ENCODE results near the gene SLC25A19. TPM values are rescaled to one million over a fixed set of nuclear protein-coding genes. Genes with fewer than 3 reads are reported as not detected.

SLC25A19 gene
- 8.7 and 11.0 TPM in 2 replicates for total RNA-seq (ENCODE audit: low replicate concordance)

DNA sequence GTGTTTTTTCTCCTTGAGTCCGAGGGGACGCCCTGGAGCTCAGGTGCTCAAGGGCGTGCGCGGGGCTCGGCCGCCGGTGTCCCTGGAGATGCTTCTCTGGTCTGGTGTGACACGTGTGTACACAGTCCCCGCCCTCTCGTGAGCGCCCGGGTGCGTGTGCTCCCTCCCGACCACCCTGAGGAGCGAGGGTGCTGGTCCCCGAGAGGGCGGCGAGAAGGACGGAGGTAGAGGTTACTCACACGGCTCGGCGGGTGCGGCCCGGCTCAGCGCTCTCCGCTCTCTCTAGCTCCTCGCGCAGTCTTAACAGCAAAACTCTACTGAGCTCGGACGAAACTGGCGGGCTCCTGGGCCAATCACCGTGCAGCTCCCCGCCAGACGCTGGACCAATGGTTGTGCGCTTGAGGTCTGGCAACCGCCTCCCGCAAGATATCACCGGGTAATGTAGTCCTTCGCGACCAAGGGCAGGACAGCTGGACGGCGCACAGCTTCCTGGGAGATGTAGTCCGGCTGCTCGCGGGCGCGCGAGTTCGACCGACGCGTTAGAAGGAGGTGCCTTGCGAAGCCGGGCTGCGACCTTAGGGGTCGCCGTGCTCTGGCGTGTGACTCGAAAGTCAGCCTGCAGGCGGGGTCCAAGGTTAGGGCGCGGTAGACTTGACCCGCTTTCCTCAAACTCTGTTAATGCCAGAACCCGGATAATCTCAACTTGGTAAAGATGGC is at the start of gene SLC25A19:
Gene SLC25A19, minus strand, starts transcription at position 319 of the 717 bp plus-strand sequence. CDS start 2,669 bp downstream, outside the sequence.
- TF ChIP-seq, protein P1, sequence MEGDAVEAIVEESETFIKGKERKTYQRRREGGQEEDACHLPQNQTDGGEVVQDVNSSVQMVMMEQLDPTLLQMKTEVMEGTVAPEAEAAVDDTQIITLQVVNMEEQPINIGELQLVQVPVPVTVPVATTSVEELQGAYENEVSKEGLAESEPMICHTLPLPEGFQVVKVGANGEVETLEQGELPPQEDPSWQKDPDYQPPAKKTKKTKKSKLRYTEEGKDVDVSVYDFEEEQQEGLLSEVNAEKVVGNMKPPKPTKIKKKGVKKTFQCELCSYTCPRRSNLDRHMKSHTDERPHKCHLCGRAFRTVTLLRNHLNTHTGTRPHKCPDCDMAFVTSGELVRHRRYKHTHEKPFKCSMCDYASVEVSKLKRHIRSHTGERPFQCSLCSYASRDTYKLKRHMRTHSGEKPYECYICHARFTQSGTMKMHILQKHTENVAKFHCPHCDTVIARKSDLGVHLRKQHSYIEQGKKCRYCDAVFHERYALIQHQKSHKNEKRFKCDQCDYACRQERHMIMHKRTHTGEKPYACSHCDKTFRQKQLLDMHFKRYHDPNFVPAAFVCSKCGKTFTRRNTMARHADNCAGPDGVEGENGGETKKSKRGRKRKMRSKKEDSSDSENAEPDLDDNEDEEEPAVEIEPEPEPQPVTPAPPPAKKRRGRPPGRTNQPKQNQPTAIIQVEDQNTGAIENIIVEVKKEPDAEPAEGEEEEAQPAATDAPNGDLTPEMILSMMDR (IDR thresholded peaks at IDR 0.05; ENCODE audit: insufficient read depth, low read length): no peak
- peak; percentile 99 for DNase-seq (ENCODE audit: low read depth)
- H3K4me3 ChIP-seq (ENCODE audit: low read depth, low read length): peak within 1 kb of the TSS; percentile 91

DNA sequence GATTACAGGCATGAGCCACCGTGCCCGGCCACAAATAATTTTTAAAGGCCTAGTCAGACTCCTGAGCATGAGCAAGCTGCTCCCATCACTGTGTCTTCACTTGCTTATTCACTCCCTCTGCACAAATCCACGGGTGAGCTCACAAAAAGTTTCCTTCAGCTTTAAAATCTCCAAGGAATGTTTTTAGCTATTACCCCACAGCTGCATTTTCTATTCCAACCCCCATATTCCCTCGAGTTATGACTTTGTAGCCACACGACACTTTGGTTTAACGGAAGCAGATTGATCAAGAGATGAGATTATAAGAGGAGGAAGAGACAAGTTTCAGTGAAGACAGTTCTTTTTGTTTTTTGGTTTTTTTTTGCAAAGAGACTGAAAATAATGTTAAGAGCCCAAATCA is 49.1 kb upstream of the SLC25A19 start:
- DNase-seq (ENCODE audit: low read depth): no peak
- TF ChIP-seq, protein P1 (IDR thresholded peaks at IDR 0.05; ENCODE audit: insufficient read depth, low read length): no peak
- H3K4me3 ChIP-seq (ENCODE audit: low read depth, low read length): no peak overlapping the region

DNA sequence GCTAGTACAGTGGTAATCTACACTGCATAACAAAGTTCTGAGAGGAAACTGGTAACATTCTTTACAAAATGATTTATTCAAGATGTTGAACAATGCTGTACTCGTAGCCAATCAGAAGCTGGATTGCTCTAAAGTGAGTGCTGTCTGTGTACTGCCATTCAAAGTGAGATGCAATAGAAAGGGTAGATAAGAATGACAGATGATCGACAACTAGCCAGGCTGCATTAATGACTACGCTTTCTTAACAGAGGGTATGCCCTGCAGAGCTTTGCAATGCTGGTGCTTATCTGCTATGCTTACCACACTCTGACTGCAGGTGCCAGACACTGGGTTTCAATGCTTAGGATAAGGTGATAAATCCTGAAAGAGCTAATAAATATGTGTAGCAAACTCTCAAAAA is 46.1 kb upstream of the SLC25A19 start:
- no peak for DNase-seq (ENCODE audit: low read depth)
- H3K4me3 ChIP-seq (ENCODE audit: low read depth, low read length): no peak overlapping the region
- TF ChIP-seq, protein P1 (IDR thresholded peaks at IDR 0.05; ENCODE audit: insufficient read depth, low read length): no peak

DNA sequence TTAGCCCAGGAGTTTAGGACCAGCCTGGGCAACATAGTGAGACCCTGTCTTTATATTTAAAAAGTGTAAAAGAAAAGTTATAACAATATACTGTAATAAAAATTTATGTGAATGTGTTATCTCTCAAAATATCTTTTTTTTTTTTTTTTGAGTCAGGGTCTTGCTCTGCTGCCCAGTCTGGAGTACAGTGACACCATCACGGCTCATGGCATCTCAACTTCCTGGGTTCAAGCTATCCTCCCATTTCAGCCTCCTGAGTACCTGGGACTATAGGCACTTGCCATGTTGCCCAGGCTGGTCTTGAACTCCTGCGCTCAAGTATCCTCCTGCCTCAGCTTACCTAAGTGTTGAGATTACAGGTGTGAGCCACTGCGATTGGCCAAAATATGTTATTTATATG is 45.5 kb upstream of the SLC25A19 start:
- TF ChIP-seq, protein P1 (IDR thresholded peaks at IDR 0.05; ENCODE audit: insufficient read depth, low read length): no peak
- DNase-seq (ENCODE audit: low read depth): no peak

DNA sequence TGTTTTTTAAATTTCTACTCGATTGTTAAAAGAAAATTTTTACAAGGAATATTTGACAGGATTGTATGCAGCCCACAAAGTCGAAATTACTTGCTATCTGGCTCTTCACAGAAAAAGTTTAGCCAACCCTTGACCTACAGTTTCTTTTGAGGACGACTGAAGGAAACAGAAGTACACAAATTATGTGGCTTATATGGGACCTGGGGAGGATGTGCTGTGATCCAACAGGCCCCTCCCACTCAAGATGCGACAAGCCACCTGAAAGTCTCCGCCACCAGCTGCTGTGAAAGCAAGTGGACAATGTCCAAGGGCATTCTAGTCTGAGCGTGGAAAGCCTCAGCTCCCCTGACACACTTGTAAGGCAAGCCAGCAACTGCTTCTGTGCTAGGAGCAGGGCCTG is 42.4 kb upstream of the SLC25A19 start:
- H3K4me3 ChIP-seq (ENCODE audit: low read depth, low read length): no peak overlapping the region
- TF ChIP-seq, protein P1 (IDR thresholded peaks at IDR 0.05; ENCODE audit: insufficient read depth, low read length): no peak
- DNase-seq (ENCODE audit: low read depth): no peak

More for the DNA sequence above, 45.5 kb upstream of the SLC25A19 start:
- no peak overlapping the region for H3K4me3 ChIP-seq (ENCODE audit: low read depth, low read length)

DNA sequence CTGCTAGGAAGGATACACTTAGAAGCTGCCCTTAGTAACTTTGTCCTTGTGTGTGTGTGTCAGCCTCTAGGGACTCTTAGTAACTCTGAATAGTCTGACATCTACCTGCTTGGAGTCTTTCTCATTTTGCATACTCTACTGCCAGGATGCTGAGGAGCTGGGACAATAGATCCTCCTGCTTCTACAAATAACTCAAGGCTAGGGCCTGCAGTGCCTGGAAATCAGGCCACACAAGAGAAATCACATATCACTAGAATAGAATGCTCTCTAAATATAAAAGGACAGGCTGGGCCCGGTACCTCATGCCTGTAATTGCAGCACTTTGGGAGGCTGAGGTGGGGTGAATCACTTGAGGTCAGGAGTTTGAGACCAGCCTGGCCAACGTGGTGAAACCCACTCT is 38.5 kb upstream of the SLC25A19 start:
- DNase-seq (ENCODE audit: low read depth): no peak
- TF ChIP-seq, protein P1 (IDR thresholded peaks at IDR 0.05; ENCODE audit: insufficient read depth, low read length): no peak
- H3K4me3 ChIP-seq (ENCODE audit: low read depth, low read length): no peak overlapping the region
